ENCODE results near the gene DHCR7. TPM values are rescaled to one million over a fixed set of nuclear protein-coding genes. Genes with fewer than 3 reads are reported as not detected.

The DHCR7 gene
- total RNA-seq, 1 donor from 2014 or later = 57.5 TPM

DNA sequence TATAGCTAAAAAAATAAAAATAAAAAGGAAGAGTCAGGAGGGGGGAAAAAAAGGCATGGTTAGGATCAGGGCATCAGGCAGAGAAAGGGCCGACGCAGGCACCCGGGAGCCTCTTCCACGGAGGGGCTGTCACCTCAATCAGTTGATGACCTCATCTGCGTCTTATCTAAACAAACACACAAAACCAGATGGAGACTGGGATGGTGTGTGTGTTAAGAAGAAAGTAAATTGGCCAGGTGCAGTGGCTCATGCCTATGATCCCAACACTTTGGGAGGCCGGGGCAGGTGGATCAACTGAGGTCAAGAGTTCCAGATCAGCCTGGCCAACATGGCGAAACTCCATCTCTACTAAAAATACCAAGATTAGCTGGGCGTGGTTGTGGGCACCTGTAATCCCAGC is 63.6 kb downstream of the DHCR7 start:
- no peak for DNase-seq (ENCODE audit: low read depth in 2 of 2)

Other genes starting within 250 kb of the DHCR7 start
- under 0.01 and 1.6 TPM in 2 replicates for gene SHANK2, start 195.8 kb downstream of the DHCR7 start, total RNA-seq
- 60.5 and 88.1 TPM in 2 replicates for gene NADSYN1, start 4.8 kb upstream of the DHCR7 start, total RNA-seq
- gene KRTAP5-7, start 78.9 kb upstream of the DHCR7 start, total RNA-seq = not detected in 2 replicates
- gene KRTAP5-8, start 89.6 kb upstream of the DHCR7 start, total RNA-seq = not detected in 2 replicates
- not detected in 2 replicates for gene KRTAP5-9, start 100.0 kb upstream of the DHCR7 start, total RNA-seq
- not detected in 2 replicates for gene KRTAP5-10, start 117.2 kb upstream of the DHCR7 start, total RNA-seq
- not detected in 2 replicates for gene KRTAP5-11, start 134.5 kb upstream of the DHCR7 start, total RNA-seq

All from dermis microvascular lymphatic vessel endothelial cell (primary cell).